ENCODE results near the gene ZNHIT6.

DNA sequence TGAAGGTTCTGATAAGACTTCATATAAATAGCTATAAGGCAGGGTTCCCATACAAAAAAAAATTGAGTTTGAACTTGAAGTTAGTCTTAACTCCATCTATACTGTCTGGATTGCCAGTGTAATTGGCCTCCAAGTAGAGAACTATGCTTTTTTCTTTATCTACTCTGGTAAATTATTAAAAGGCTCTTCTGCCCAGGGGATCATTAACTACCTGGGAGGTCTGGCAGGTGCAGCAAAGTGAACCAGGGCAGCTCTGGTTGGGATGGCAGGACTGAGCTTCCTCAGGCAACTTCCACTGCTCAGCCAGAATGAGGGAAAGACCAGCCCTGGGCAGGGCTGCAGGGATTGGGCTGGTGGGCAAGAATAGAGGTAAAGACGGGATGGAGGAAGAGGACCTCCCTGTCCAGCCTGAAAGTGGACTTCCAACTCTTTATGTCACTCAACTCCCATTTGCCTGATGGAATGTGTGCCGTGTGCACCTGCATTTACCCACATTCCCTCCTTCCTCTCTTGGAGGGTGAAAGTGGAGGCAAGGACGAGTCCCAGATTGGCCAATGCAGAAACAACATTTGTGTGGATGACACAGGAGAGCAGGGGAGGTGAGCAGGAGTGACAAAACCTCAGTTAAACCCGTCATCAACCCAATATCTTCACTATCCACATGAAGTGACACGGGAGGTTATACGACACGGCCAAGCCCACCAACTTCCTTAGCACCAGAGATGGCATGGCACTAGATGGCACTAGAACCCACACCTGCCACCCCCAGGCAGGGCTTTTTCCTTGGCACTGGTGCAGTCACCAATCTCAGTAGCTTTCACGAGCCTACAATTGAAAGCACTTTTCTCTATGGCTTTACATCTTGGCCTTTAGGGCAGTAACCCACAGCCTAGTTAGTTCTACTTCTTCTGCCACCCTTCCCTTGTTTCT, 102.5 kb downstream of the ZNHIT6 start:
- TF ChIP-seq, protein P1, sequence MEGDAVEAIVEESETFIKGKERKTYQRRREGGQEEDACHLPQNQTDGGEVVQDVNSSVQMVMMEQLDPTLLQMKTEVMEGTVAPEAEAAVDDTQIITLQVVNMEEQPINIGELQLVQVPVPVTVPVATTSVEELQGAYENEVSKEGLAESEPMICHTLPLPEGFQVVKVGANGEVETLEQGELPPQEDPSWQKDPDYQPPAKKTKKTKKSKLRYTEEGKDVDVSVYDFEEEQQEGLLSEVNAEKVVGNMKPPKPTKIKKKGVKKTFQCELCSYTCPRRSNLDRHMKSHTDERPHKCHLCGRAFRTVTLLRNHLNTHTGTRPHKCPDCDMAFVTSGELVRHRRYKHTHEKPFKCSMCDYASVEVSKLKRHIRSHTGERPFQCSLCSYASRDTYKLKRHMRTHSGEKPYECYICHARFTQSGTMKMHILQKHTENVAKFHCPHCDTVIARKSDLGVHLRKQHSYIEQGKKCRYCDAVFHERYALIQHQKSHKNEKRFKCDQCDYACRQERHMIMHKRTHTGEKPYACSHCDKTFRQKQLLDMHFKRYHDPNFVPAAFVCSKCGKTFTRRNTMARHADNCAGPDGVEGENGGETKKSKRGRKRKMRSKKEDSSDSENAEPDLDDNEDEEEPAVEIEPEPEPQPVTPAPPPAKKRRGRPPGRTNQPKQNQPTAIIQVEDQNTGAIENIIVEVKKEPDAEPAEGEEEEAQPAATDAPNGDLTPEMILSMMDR (IDR thresholded peaks at IDR 0.05) = no peak
- TF ChIP-seq POLR2A (IDR thresholded peaks at IDR 0.05) = no peak

All from esophagus squamous epithelium (tissue), 4 donors.